CD4-positive, alpha-beta T cell (primary cell): ENCODE data around the gene ZFYVE1. TPM values are rescaled to one million over a fixed set of nuclear protein-coding genes. Genes with fewer than 3 reads are reported as not detected.
"Not testable (repeated sequence)": the region's sequence is repeated elsewhere in the genome, so short reads cannot be mapped to it uniquely, and the experiment has no call there.

Experiments
- ATAC-seq: fragments of 200-7000 bp; cut with Tn5 transposase; one replicate; pipeline ENCODE4 v1.10.0; 2022; ENCODE audit warnings: mild to moderate bottlenecking; ENCODE audit not compliant: poor library complexity
- CTCF ChIA-PET: fragments of 350-600 bp; sonication (Branson Sonifier 250); formaldehyde crosslinking; loops from one replicate; lab custom pipeline; 2021; ENCODE audit warnings: antibody characterized with exemption, inconsistent platforms; lab: Charles Lee
- POLR2A ChIA-PET: fragments of 350-600 bp; sonication (Branson Sonifier 250); formaldehyde crosslinking; loops from one replicate; lab custom pipeline; 2021; ENCODE audit warnings: antibody characterized with exemption, inconsistent platforms; lab: Charles Lee
- DNase-seq, 14 experiments: peaks; one replicate each; pipeline ENCODE4 v3.0.0-alpha.2; 2013 to 2020; ENCODE audit warnings: mixed read lengths in 2 of 14
- H3K27ac ChIP-seq, 2 donors: one replicate each; pipeline versions ENCODE4 v1.5.1 to v1.7.0; 2013; ENCODE audit warnings: low read length in 2 of 2, low read depth in 1 of 2, mild to moderate bottlenecking in 1 of 2
- H3K27me3 ChIP-seq, 2 experiments: 1 replicate in 1 of 2; 2 replicates in 1 of 2; pipeline versions ENCODE4 v1.6.1 to v1.7.0; 2013; ENCODE audit warnings: low read length in 2 of 2, control low read depth in 1 of 2, mild to moderate bottlenecking in 1 of 2, moderate library complexity in 1 of 2; ENCODE audit not compliant: insufficient read depth in 2 of 2, control insufficient read depth in 1 of 2
- H3K36me3 ChIP-seq: one replicate; pipeline ENCODE4 v1.6.1; 2013; ENCODE audit warnings: low read length, control low read depth; ENCODE audit not compliant: insufficient read depth
- H3K4me1 ChIP-seq: one replicate; pipeline ENCODE4 v1.6.1; 2013; ENCODE audit warnings: low read length, control low read depth; ENCODE audit not compliant: insufficient read depth
- H3K4me3 ChIP-seq: one replicate; pipeline ENCODE4 v1.5.1; 2013; ENCODE audit warnings: mild to moderate bottlenecking, low read length, moderate library complexity
- H3K9me3 ChIP-seq, 2 experiments: 1 replicate in 1 of 2; 2 replicates in 1 of 2; pipeline versions ENCODE4 v1.6.1 to v1.7.0; 2013; ENCODE audit warnings: low read length in 2 of 2, mild to moderate bottlenecking in 2 of 2, control low read depth in 1 of 2, moderate library complexity in 1 of 2; ENCODE audit not compliant: control insufficient read depth in 1 of 2, insufficient read depth in 1 of 2
- H3K27ac Mint-ChIP-seq: one replicate; pipeline ENCODE4 v1.8.0; 2020; ENCODE audit warnings: mixed read lengths
- H3K27me3 Mint-ChIP-seq: one replicate; pipeline ENCODE4 v1.8.0; 2021; ENCODE audit warnings: mixed read lengths
- H3K36me3 Mint-ChIP-seq: one replicate; pipeline ENCODE4 v1.8.0; 2021; ENCODE audit warnings: low read depth, mixed read lengths
- H3K4me1 Mint-ChIP-seq: one replicate; pipeline ENCODE4 v1.8.0; 2021; ENCODE audit warnings: low read depth, mixed read lengths
- H3K4me3 Mint-ChIP-seq: one replicate; pipeline ENCODE4 v1.8.0; 2020; ENCODE audit warnings: mild to moderate bottlenecking, mixed read lengths
- H3K9me3 Mint-ChIP-seq: one replicate; pipeline ENCODE4 v1.8.0; 2020; ENCODE audit warnings: mixed read lengths
- intact Hi-C, 2 experiments: fragments of 100-400 bp; cut with DNase I in 1 of 2; cut with micrococcal nuclease in 1 of 2; formaldehyde crosslinking; loops; one replicate each; pipeline versions ENCODE4 v1.15.1 to v1.9.0; 2023 to 2025; cut with DNase I, micrococcal nuclease
- total RNA-seq, 174 experiments: library from RNA in 2 of 174; stranded (reverse) in 2 of 174; gene quantifications; one replicate each; pipeline ENCODE4 v1.2.3 and lab custom pipeline; 2021 to 2026
- TF ChIP-seq, protein P1 (sequence below): fragments of 200-600 bp; IDR thresholded peaks from one replicate; pipeline ENCODE4 v1.8.0; 2022; ENCODE audit warnings: antibody characterized with exemption, mild to moderate bottlenecking

The ZFYVE1 gene
- total RNA-seq, 2 experiments from 2014 or later, result 9.3 to 10.9 TPM

GRCh38 chr14:73049428-73049827, 22.5 kb upstream of the ZFYVE1 start:
- no peak for ATAC-seq
- POLR2A ChIA-PET, result interaction anchor here (3.8 kb wide), 1 partner anchor 9 kb away, joined by 16 read pairs; the partner anchor contains the start of gene RBM25
- DNase-seq, result no peak
- H3K27ac Mint-ChIP-seq, result no peak overlapping the region
- no peaks in the 10 kb centered on the region for H3K4me1 ChIP-seq
- CTCF ChIA-PET, result no interaction called here
- intact Hi-C loops, result no loop called here
- no peak overlapping the region for H3K4me3 Mint-ChIP-seq
- H3K4me3 ChIP-seq, result no peak overlapping the region
- H3K9me3 Mint-ChIP-seq, result no peaks in the 10 kb centered on the region
- no peaks in the 10 kb centered on the region for H3K36me3 Mint-ChIP-seq
- no peaks in the 10 kb centered on the region for H3K36me3 ChIP-seq
- H3K27ac ChIP-seq, result no peak overlapping the region
- no peaks in the 10 kb centered on the region for H3K27me3 Mint-ChIP-seq
- H3K4me1 Mint-ChIP-seq, result no peaks in the 10 kb centered on the region
- H3K27me3 ChIP-seq, result peaks cover 0 to 2% of the 10 kb centered on the region in 2 experiments
- TF ChIP-seq, protein P1, sequence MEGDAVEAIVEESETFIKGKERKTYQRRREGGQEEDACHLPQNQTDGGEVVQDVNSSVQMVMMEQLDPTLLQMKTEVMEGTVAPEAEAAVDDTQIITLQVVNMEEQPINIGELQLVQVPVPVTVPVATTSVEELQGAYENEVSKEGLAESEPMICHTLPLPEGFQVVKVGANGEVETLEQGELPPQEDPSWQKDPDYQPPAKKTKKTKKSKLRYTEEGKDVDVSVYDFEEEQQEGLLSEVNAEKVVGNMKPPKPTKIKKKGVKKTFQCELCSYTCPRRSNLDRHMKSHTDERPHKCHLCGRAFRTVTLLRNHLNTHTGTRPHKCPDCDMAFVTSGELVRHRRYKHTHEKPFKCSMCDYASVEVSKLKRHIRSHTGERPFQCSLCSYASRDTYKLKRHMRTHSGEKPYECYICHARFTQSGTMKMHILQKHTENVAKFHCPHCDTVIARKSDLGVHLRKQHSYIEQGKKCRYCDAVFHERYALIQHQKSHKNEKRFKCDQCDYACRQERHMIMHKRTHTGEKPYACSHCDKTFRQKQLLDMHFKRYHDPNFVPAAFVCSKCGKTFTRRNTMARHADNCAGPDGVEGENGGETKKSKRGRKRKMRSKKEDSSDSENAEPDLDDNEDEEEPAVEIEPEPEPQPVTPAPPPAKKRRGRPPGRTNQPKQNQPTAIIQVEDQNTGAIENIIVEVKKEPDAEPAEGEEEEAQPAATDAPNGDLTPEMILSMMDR, result no peak
- H3K9me3 ChIP-seq, result no peaks in the 10 kb centered on the region

DNA sequence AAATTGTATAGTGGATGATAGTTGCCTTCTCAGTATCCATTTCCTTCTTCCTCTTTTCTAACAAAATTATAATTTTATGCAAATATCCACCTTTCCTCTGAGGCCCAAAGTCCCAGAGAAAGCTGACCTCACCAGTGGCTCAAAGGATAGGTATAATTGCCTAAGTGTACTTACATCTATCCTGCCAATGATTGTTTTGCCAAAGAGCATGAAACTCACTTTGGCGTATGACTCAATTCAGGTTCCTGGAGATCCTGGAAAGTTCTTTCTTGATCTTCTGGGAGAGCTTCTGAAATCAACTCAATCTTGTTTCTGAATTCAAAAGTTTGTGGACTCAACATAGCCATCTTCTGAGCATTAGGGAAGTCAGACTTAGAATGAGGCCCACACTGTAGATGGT, 20.9 kb upstream of the ZFYVE1 start:
- Mint-ChIP-seq H3K27me3 (no peaks in the 10 kb centered on the region), H3K4me1 (no peaks in the 10 kb centered on the region), H3K27ac (no peak overlapping the region), H3K36me3 (no peaks in the 10 kb centered on the region), H3K4me3 (no peak overlapping the region), H3K9me3 (no peaks in the 10 kb centered on the region)
- TF ChIP-seq, protein P1, result no peak
- ChIA-PET CTCF (no interaction called here), POLR2A (interaction anchor here (3.8 kb wide), 1 partner anchor 11 kb away, joined by 16 read pairs; the partner anchor contains the start of gene RBM25)
- Histone ChIP-seq H3K27ac (no peak overlapping the region), H3K4me3 (no peak overlapping the region), H3K36me3 (no peaks in the 10 kb centered on the region), H3K4me1 (no peaks in the 10 kb centered on the region), H3K27me3 (no peaks in the 10 kb centered on the region), H3K9me3 (no peaks in the 10 kb centered on the region)
- DNase-seq (no peak), ATAC-seq (no peak)
- intact Hi-C loops, result no loop called here

GRCh38 chr14:73036706-73037450, 10.0 kb upstream of the ZFYVE1 start:
- H3K27ac Mint-ChIP-seq, H3K4me1 ChIP-seq, H3K4me3 Mint-ChIP-seq, H3K36me3 Mint-ChIP-seq, H3K9me3 ChIP-seq, H3K27me3 Mint-ChIP-seq, DNase-seq, H3K9me3 Mint-ChIP-seq, H3K27ac ChIP-seq, intact Hi-C loops, H3K4me1 Mint-ChIP-seq, ATAC-seq, H3K36me3 ChIP-seq, H3K4me3 ChIP-seq, POLR2A ChIA-PET, H3K27me3 ChIP-seq, CTCF ChIA-PET: not testable (repeated sequence)
